Mesenchymal stem cell (in vitro differentiated cells and primary cell): ENCODE data around the gene CACNA1C.
A peak's percentile ranks its signal among the peaks of the same experiment; 100 is the strongest.

Experiments
- DNase-seq: peaks from one replicate; pipeline ENCODE4 v3.0.0-alpha.2; 2013
- H2AFZ ChIP-seq: one replicate; pipeline ENCODE4 v1.6.1; 2013; ENCODE audit warnings: low read depth, mild to moderate bottlenecking, control low read depth, inconsistent platforms, low read length, moderate library complexity
- H2AK5ac ChIP-seq: 2 replicates; pipeline ENCODE4 v1.6.1; 2013; ENCODE audit warnings: low read length, moderate library complexity, mild to moderate bottlenecking, inconsistent platforms; ENCODE audit not compliant: severe bottlenecking
- H2BK120ac ChIP-seq: one replicate; pipeline ENCODE4 v1.6.1; 2013; ENCODE audit warnings: low read depth, mild to moderate bottlenecking, inconsistent platforms, low read length, moderate library complexity
- H2BK12ac ChIP-seq, 2 experiments: one replicate each; pipeline ENCODE4 v1.6.1; 2013; ENCODE audit warnings: inconsistent platforms in 2 of 2, low read length in 2 of 2, mild to moderate bottlenecking in 2 of 2, moderate library complexity in 2 of 2, control low read depth in 1 of 2
- H2BK15ac ChIP-seq: one replicate; pipeline ENCODE4 v1.6.1; 2013; ENCODE audit warnings: mild to moderate bottlenecking, low read depth, inconsistent platforms; ENCODE audit not compliant: poor library complexity, severe bottlenecking
- H2BK5ac ChIP-seq: 2 replicates; pipeline ENCODE4 v1.6.1; 2013; ENCODE audit warnings: low read depth, mild to moderate bottlenecking, low read length, control low read depth, inconsistent platforms; ENCODE audit not compliant: poor library complexity, severe bottlenecking
- H3K14ac ChIP-seq, 2 experiments: one replicate each; pipeline ENCODE4 v1.6.1; 2013; ENCODE audit warnings: inconsistent platforms in 2 of 2, low read length in 2 of 2, control low read depth in 1 of 2, mild to moderate bottlenecking in 1 of 2, moderate library complexity in 1 of 2
- H3K18ac ChIP-seq, 2 experiments: one replicate each; pipeline ENCODE4 v1.6.1; 2013; ENCODE audit warnings: inconsistent platforms in 2 of 2, low read length in 2 of 2, control low read depth in 1 of 2, low read depth in 1 of 2, mild to moderate bottlenecking in 1 of 2
- H3K23ac ChIP-seq, 2 experiments: one replicate each; pipeline ENCODE4 v1.6.1; 2013; ENCODE audit warnings: inconsistent platforms in 2 of 2, low read length in 2 of 2, mild to moderate bottlenecking in 2 of 2, moderate library complexity in 2 of 2, control low read depth in 1 of 2
- H3K27ac ChIP-seq: 2 replicates; pipeline ENCODE4 v1.5.1; 2013; ENCODE audit warnings: mild to moderate bottlenecking, moderate library complexity, low read length, control low read depth, inconsistent platforms; ENCODE audit not compliant: poor library complexity, severe bottlenecking
- H3K27me3 ChIP-seq, 2 experiments: 2 replicates each; pipeline versions ENCODE4 v1.6.1 to v1.7.0; 2013; ENCODE audit warnings: low read length in 2 of 2, mild to moderate bottlenecking in 2 of 2, moderate library complexity in 2 of 2, control low read depth in 1 of 2, inconsistent platforms in 1 of 2; ENCODE audit not compliant: control insufficient read depth in 1 of 2, insufficient read depth in 1 of 2
- H3K36me3 ChIP-seq, 2 experiments: 2 replicates each; pipeline versions ENCODE4 v1.6.1 to v1.7.0; 2013; ENCODE audit warnings: low read length in 2 of 2, control low read depth in 1 of 2, inconsistent platforms in 1 of 2, low read depth in 1 of 2, mild to moderate bottlenecking in 1 of 2; ENCODE audit not compliant: insufficient read depth in 2 of 2, control insufficient read depth in 1 of 2
- H3K4ac ChIP-seq, 2 experiments: one replicate each; pipeline ENCODE4 v1.6.1; 2013; ENCODE audit warnings: inconsistent platforms in 2 of 2, low read length in 2 of 2, mild to moderate bottlenecking in 2 of 2, moderate library complexity in 2 of 2, control low read depth in 1 of 2, low read depth in 1 of 2
- H3K4me1 ChIP-seq: 2 replicates; pipeline ENCODE4 v1.6.1; 2013; ENCODE audit warnings: low read depth, low read length, control low read depth; ENCODE audit not compliant: control insufficient read depth, insufficient read depth
- H3K4me2 ChIP-seq: 2 replicates; pipeline ENCODE4 v1.6.1; 2013; ENCODE audit warnings: low read length, mild to moderate bottlenecking, inconsistent platforms; ENCODE audit not compliant: poor library complexity, severe bottlenecking
- H3K4me3 ChIP-seq, 2 experiments: 2 replicates each; pipeline versions ENCODE4 v1.5.1 to v1.7.0; 2013; ENCODE audit warnings: low read length in 2 of 2, mild to moderate bottlenecking in 2 of 2, control low read depth in 1 of 2, low read depth in 1 of 2; ENCODE audit not compliant: insufficient read depth in 1 of 2
- H3K79me1 ChIP-seq: replicated peaks from 2 replicates; pipeline ENCODE4 v1.6.1; 2013; ENCODE audit warnings: mild to moderate bottlenecking, control low read depth, low read length, inconsistent platforms; ENCODE audit not compliant: poor library complexity, severe bottlenecking
- H3K9ac ChIP-seq: 2 replicates; pipeline ENCODE4 v1.7.0; 2013; ENCODE audit warnings: mild to moderate bottlenecking, low read length, moderate library complexity
- H3K9me3 ChIP-seq: 2 replicates; pipeline ENCODE4 v1.7.0; 2013; ENCODE audit warnings: mild to moderate bottlenecking, low read length; ENCODE audit not compliant: control insufficient read depth
- H4K8ac ChIP-seq: one replicate; pipeline ENCODE4 v1.6.1; 2013; ENCODE audit warnings: inconsistent platforms, mild to moderate bottlenecking, low read length, moderate library complexity
- H4K91ac ChIP-seq: one replicate; pipeline ENCODE4 v1.6.1; 2013; ENCODE audit warnings: mild to moderate bottlenecking, low read length, inconsistent platforms
- WGBS: methylation state at CpG from one replicate; pipeline ENCODE4 v1.1.7; 2013; ENCODE audit warnings: mixed read lengths; 5-methylcytosine and 5-hydroxymethylcytosine counted together

The CACNA1C gene

GRCh38 chr12:2466211-2466610 lies 413.4 kb downstream of the CACNA1C start:
- H4K91ac ChIP-seq, result no peak overlapping the region
- no peaks in the 10 kb centered on the region for H3K4me1 ChIP-seq
- no peaks in the 10 kb centered on the region for H3K9me3 ChIP-seq
- H3K14ac ChIP-seq, result peak overlapping the region in 1 of 2 experiments; percentile 80
- peaks cover 0 to 13% of the 10 kb centered on the region in 2 experiments for H3K27me3 ChIP-seq
- no peak overlapping the region for H2AK5ac ChIP-seq
- H2AFZ ChIP-seq, result no peak overlapping the region
- H2BK15ac ChIP-seq, result no peak overlapping the region
- H3K23ac ChIP-seq, result no peak overlapping the region
- H3K36me3 ChIP-seq, result peaks cover 4 to 33% of the 10 kb centered on the region in 2 experiments
- no peak overlapping the region for H3K4ac ChIP-seq
- DNase-seq, result no peak
- H3K18ac ChIP-seq, result no peak overlapping the region
- no peak overlapping the region for H3K9ac ChIP-seq
- no peak overlapping the region for H3K4me2 ChIP-seq
- H2BK12ac ChIP-seq, result no peak overlapping the region
- H3K27ac ChIP-seq, result no peak overlapping the region
- no peak overlapping the region for H4K8ac ChIP-seq
- 85% methylated on average over 3 of the region's 3 CpGs for WGBS
- no peak overlapping the region for H3K4me3 ChIP-seq
- H3K79me1 ChIP-seq, result no peaks in the 10 kb centered on the region
- H2BK5ac ChIP-seq, result no peak overlapping the region
- H2BK120ac ChIP-seq, result no peak overlapping the region

DNA sequence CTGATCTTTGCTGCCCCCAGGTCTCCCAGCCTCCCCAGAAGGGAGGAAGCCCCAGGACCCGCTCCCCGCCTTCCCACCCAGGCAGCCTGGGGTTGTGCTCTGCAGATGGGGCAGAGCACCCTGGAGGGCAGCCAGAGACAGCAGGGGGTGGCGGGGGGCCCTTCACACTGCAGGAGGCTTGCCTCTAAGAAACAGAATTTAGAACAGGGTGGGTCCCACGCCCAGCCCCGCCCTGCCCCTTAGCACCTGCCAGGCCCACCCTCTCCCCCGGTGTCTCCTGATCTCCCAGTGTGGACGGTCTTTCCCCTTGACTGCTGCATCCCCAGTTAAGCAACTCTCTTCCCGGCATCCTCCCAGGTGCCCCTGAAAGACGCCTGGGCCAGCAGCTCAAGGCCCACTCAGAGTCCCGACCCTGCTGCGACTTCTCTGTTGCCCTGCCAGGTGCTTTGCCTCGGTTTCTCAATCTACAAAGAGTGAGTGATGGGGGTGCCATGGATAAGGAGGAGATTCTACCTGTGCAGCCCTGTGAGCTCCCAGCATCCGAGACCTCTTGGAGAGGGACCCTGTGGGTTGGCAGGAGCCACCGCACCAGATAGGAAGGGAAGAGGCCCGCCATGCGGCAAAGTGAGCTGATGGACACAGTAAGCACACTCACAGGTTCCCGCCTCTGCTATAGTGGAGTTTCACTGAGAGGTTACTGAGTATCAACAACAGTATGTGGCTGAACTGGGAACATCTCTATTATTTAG lies 414.8 kb downstream of the CACNA1C start:
- no peak overlapping the region for H2BK120ac ChIP-seq
- no peak overlapping the region for H4K8ac ChIP-seq
- DNase-seq, result no peak
- peaks cover 0 to 20% of the 10 kb centered on the region in 2 experiments for H3K36me3 ChIP-seq
- no peaks in the 10 kb centered on the region for H3K4me1 ChIP-seq
- H3K4me2 ChIP-seq, result no peak overlapping the region
- no peak overlapping the region for H3K9ac ChIP-seq
- no peak overlapping the region for H2BK15ac ChIP-seq
- no peak overlapping the region for H3K14ac ChIP-seq
- H3K23ac ChIP-seq, result no peak overlapping the region
- H3K18ac ChIP-seq, result no peak overlapping the region
- no peak overlapping the region for H2BK12ac ChIP-seq
- H2AK5ac ChIP-seq, result no peak overlapping the region
- no peaks in the 10 kb centered on the region for H3K9me3 ChIP-seq
- no peaks in the 10 kb centered on the region for H3K79me1 ChIP-seq
- H4K91ac ChIP-seq, result no peak overlapping the region
- no peak overlapping the region for H3K4ac ChIP-seq
- H2AFZ ChIP-seq, result no peak overlapping the region
- H3K4me3 ChIP-seq, result no peak overlapping the region
- H2BK5ac ChIP-seq, result no peak overlapping the region
- 96% methylated on average over 17 of the region's 17 CpGs for WGBS
- peaks cover 0 to 13% of the 10 kb centered on the region in 2 experiments for H3K27me3 ChIP-seq
- H3K27ac ChIP-seq, result no peak overlapping the region

GRCh38 chr12:2475984-2476383 lies 423.2 kb downstream of the CACNA1C start:
- Histone ChIP-seq H2AFZ (no peak overlapping the region), H3K4me2 (no peak overlapping the region), H3K18ac (no peak overlapping the region), H3K4me3 (no peak overlapping the region), H3K4me1 (no peaks in the 10 kb centered on the region), H3K4ac (no peak overlapping the region), H3K27me3 (peaks cover 0 to 15% of the 10 kb centered on the region in 2 experiments), H3K9me3 (no peaks in the 10 kb centered on the region), H2BK15ac (no peak overlapping the region), H2BK12ac (no peak overlapping the region), H3K23ac (no peak overlapping the region), H4K91ac (peak overlapping the region; percentile 75), H3K9ac (no peak overlapping the region), H3K79me1 (no peaks in the 10 kb centered on the region), H2BK120ac (no peak overlapping the region), H3K14ac (peak overlapping the region in 1 of 2 experiments; percentile 61), H2BK5ac (no peak overlapping the region), H3K36me3 (peaks cover 0 to 17% of the 10 kb centered on the region in 2 experiments), H4K8ac (no peak overlapping the region), H2AK5ac (no peak overlapping the region), H3K27ac (no peak overlapping the region)
- no peak for DNase-seq
- 67% methylated on average over 5 of the region's 5 CpGs for WGBS

- H4K8ac ChIP-seq, result no peak overlapping the region
- H3K9ac ChIP-seq, result no peak overlapping the region
- no peak overlapping the region for H2BK120ac ChIP-seq
- no peak overlapping the region for H2AK5ac ChIP-seq
- no peak overlapping the region for H3K14ac ChIP-seq
- peaks cover 0 to 17% of the 10 kb centered on the region in 2 experiments for H3K36me3 ChIP-seq
- H4K91ac ChIP-seq, result no peak overlapping the region
- H3K4ac ChIP-seq, result no peak overlapping the region
- no peak overlapping the region for H2BK12ac ChIP-seq
- no peak overlapping the region for H3K4me3 ChIP-seq
- no peak overlapping the region for H3K18ac ChIP-seq
- WGBS, result 92% methylated on average over 8 of the region's 8 CpGs
- H2AFZ ChIP-seq, result no peak overlapping the region
- H3K4me2 ChIP-seq, result no peak overlapping the region
- H2BK5ac ChIP-seq, result no peak overlapping the region
- H3K23ac ChIP-seq, result no peak overlapping the region
- H3K4me1 ChIP-seq, result no peaks in the 10 kb centered on the region
- no peak overlapping the region for H3K27ac ChIP-seq
- H3K27me3 ChIP-seq, result peaks cover 0 to 15% of the 10 kb centered on the region in 2 experiments
- H3K79me1 ChIP-seq, result no peaks in the 10 kb centered on the region
- no peak for DNase-seq
- no peaks in the 10 kb centered on the region for H3K9me3 ChIP-seq
- no peak overlapping the region for H2BK15ac ChIP-seq
Observed at GRCh38 chr12:2477009-2477766, 424.4 kb downstream of the CACNA1C start.
